Endodermal cell (in vitro differentiated cells): ENCODE results near the gene FRAT1. TPM values are rescaled to one million over a fixed set of nuclear protein-coding genes. Genes with fewer than 3 reads are reported as not detected.

Experiments
- DNase-seq: peaks from one replicate; pipeline ENCODE4 v3.0.0-alpha.2; 2017
- H3K27ac ChIP-seq: 2 replicates; pipeline ENCODE4 v1.5.1; 2013; ENCODE audit warnings: mild to moderate bottlenecking, low read depth, low read length, moderate library complexity
- H3K27me3 ChIP-seq: 2 replicates; pipeline ENCODE4 v1.6.1; 2013; ENCODE audit warnings: mild to moderate bottlenecking, low read length, moderate library complexity; ENCODE audit not compliant: insufficient read depth, control insufficient read depth, poor library complexity, severe bottlenecking
- H3K36me3 ChIP-seq: 2 replicates; pipeline ENCODE4 v1.7.0; 2013; ENCODE audit warnings: mild to moderate bottlenecking, low read length, moderate library complexity; ENCODE audit not compliant: control insufficient read depth, insufficient read depth
- H3K4me1 ChIP-seq: one replicate; pipeline ENCODE4 v1.7.0; 2013; ENCODE audit warnings: low read length; ENCODE audit not compliant: control insufficient read depth, insufficient read depth
- H3K4me3 ChIP-seq: 2 replicates; pipeline ENCODE4 v1.5.1; 2013; ENCODE audit warnings: mild to moderate bottlenecking, low read length, moderate library complexity
- H3K9ac ChIP-seq: 2 replicates; pipeline ENCODE4 v1.6.1; 2013; ENCODE audit warnings: mild to moderate bottlenecking, low read length, moderate library complexity; ENCODE audit not compliant: poor library complexity, severe bottlenecking; ENCODE audit errors: extremely low read depth
- H3K9me3 ChIP-seq: 2 replicates; pipeline ENCODE4 v1.6.1; 2013; ENCODE audit warnings: mild to moderate bottlenecking, low read length, moderate library complexity; ENCODE audit not compliant: control insufficient read depth
- H3K27ac Mint-ChIP-seq: 2 replicates; pipeline ENCODE4 v1.8.0; 2020; ENCODE audit warnings: mixed read lengths
- H3K27me3 Mint-ChIP-seq: 2 replicates; pipeline ENCODE4 v1.8.0; 2021; ENCODE audit warnings: mild to moderate bottlenecking, mixed read lengths; ENCODE audit not compliant: insufficient read depth
- H3K36me3 Mint-ChIP-seq: 2 replicates; pipeline ENCODE4 v1.8.0; 2020; ENCODE audit warnings: low read depth, mixed read lengths
- H3K4me1 Mint-ChIP-seq: 2 replicates; pipeline ENCODE4 v1.8.0; 2020; ENCODE audit warnings: mixed read lengths
- H3K4me3 Mint-ChIP-seq: 2 replicates; pipeline ENCODE4 v1.8.0; 2020; ENCODE audit warnings: mild to moderate bottlenecking, moderate library complexity, mixed read lengths
- H3K9me3 Mint-ChIP-seq: 2 replicates; pipeline ENCODE4 v1.8.0; 2020; ENCODE audit warnings: mild to moderate bottlenecking, mixed read lengths
- WGBS, 2 experiments: methylation state at CpG; one replicate each; pipeline versions ENCODE4 v1.1.5 to v1.1.7; 2013; ENCODE audit warnings: missing lambda C conversion rate in 2 of 2, mixed read lengths in 1 of 2; ENCODE audit not compliant: insufficient coverage in 1 of 2, insufficient read length in 1 of 2; 5-methylcytosine and 5-hydroxymethylcytosine counted together
- total RNA-seq, 2 donors: library from RNA; stranded (reverse); fragmentation: NEBNext Ultra II Directional in 1 of 2; extraction: Animal tissue kit (Norgen Biotek cat#: 25700) in 1 of 2; gene quantifications; 2 replicates in 1 of 2; 3 replicates in 1 of 2; pipeline ENCODE4 v1.2.1, GENCODE V29; 2021
- TF ChIP-seq, protein P1 (sequence below): fragments of 200-600 bp; sonication (generic); conservative IDR thresholded peaks from 2 replicates; pipeline ENCODE4 v1.5.0; 2021; ENCODE audit warnings: antibody characterized with exemption, mild to moderate bottlenecking

FRAT1 gene
- total RNA-seq, 2 donors from 2014 or later, result 6.5 to 7.3 TPM

DNA sequence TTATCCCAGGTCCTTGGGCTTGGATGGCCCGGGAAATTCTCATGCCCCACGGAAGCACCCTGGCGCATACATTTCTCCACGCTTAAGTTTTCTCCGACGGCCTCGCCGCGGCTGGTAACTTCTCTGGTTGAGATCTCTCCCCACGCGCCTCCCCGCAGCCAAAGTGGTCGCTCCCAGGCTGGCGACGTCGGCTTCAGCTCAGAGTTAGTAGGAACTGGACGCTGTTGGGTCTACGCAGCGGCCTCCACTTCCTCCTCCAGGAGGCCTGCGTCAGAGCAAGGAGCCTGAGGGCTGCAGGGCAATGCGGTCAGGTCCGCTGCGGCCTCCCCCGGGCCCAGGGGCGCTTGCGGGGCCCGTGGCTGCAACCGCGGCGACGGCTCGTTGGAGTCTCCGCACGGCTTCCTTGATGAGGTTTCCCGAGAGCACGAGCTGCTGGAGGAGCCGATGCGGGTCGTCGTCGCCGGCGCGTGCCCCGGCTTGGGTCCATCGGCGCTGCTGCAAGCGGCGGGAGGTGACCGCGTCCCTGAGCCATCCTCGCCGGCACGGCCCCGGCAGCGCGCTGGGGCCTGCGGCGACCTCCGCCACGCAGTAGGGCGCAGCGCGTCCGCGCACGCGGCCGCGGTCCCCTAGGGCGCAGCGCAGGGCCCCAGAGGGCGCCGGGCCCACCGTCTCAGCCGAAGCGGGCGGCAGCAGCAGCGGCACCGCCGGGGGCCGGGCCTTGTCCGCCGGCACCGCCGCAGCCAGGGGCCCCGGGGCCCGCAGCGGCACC, 14.7 kb downstream of the FRAT1 start:
- H3K4me1 ChIP-seq, result peaks cover 10% of the 10 kb centered on the region
- Mint-ChIP-seq H3K4me3 (peak overlapping the region; percentile 80), H3K4me1 (peaks cover 53% of the 10 kb centered on the region), H3K27ac (peak overlapping the region; percentile 97), H3K9me3 (no peaks in the 10 kb centered on the region), H3K36me3 (peaks cover 16% of the 10 kb centered on the region), H3K27me3 (peaks cover 20% of the 10 kb centered on the region)
- peak overlapping the region; percentile 87 for H3K4me3 ChIP-seq
- peak overlapping the region; percentile 91 for H3K9ac ChIP-seq
- TF ChIP-seq, protein P1, sequence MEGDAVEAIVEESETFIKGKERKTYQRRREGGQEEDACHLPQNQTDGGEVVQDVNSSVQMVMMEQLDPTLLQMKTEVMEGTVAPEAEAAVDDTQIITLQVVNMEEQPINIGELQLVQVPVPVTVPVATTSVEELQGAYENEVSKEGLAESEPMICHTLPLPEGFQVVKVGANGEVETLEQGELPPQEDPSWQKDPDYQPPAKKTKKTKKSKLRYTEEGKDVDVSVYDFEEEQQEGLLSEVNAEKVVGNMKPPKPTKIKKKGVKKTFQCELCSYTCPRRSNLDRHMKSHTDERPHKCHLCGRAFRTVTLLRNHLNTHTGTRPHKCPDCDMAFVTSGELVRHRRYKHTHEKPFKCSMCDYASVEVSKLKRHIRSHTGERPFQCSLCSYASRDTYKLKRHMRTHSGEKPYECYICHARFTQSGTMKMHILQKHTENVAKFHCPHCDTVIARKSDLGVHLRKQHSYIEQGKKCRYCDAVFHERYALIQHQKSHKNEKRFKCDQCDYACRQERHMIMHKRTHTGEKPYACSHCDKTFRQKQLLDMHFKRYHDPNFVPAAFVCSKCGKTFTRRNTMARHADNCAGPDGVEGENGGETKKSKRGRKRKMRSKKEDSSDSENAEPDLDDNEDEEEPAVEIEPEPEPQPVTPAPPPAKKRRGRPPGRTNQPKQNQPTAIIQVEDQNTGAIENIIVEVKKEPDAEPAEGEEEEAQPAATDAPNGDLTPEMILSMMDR, result no peak
- WGBS, 2 experiments, result 0% methylated on average over 20 to 89 of the region's 89 CpGs
- H3K27ac ChIP-seq, result no peak overlapping the region
- peaks cover 3% of the 10 kb centered on the region for H3K36me3 ChIP-seq
- peaks cover 11% of the 10 kb centered on the region for H3K27me3 ChIP-seq
- no peaks in the 10 kb centered on the region for H3K9me3 ChIP-seq
- peak; percentile 79 for DNase-seq

GRCh38 chr10:97334370-97335175, 15.5 kb downstream of the FRAT1 start, which contains the start of gene FRAT2:
TSS of gene FRAT2 (minus strand) at chr10:97334729. CDS start at chr10:97334572, 157 bp downstream.
- peak within 1 kb of the TSS; percentile 80 for H3K4me3 Mint-ChIP-seq
- peaks cover 28% of the 10 kb centered on the region for H3K27me3 Mint-ChIP-seq
- H3K9ac ChIP-seq, result peak within 1 kb of the TSS; percentile 91
- WGBS, 2 experiments, result 0% methylated on average over 9 to 101 of the region's 103 CpGs
- H3K36me3 Mint-ChIP-seq, result peaks cover 11% of the 10 kb centered on the region
- no peaks in the 10 kb centered on the region for H3K9me3 ChIP-seq
- H3K4me1 ChIP-seq, result peaks cover 6% of the 10 kb centered on the region
- TF ChIP-seq, protein P1, result no peak
- peaks cover 3% of the 10 kb centered on the region for H3K36me3 ChIP-seq
- H3K4me1 Mint-ChIP-seq, result peaks cover 45% of the 10 kb centered on the region
- H3K27ac ChIP-seq, result peak within 1 kb of the TSS; percentile 99
- H3K4me3 ChIP-seq, result peak within 1 kb of the TSS; percentile 87
- peak within 1 kb of the TSS; percentile 97 for H3K27ac Mint-ChIP-seq
- no peaks in the 10 kb centered on the region for H3K9me3 Mint-ChIP-seq
- DNase-seq, result peak; percentile 96
- peaks cover 11% of the 10 kb centered on the region for H3K27me3 ChIP-seq

DNA sequence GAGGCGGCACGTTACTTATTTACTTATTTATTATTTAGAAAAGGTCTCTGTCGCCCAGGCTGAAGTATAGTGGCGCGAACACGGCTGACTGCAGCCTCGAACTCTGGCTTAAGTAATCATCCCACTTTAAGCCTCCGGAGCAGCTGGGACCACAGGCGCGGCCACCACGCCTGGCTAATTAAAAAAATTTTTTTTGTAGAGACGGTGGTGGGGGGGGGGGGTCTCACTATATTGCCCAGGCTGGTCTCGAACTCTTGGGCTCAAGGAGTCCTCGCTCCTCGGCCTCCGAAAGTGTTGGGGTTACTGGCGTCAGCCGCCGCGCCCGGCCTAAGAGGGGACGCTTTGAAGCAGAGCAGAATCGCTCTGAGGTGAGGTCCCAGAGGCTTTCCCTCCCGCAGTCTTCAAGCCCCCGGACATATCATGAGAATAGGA, 16.1 kb downstream of the FRAT1 start:
- H3K27me3 ChIP-seq, result peaks cover 11% of the 10 kb centered on the region
- no peaks in the 10 kb centered on the region for H3K9me3 Mint-ChIP-seq
- H3K4me3 Mint-ChIP-seq, result peak overlapping the region; percentile 80
- peaks cover 41% of the 10 kb centered on the region for H3K4me1 Mint-ChIP-seq
- no peaks in the 10 kb centered on the region for H3K9me3 ChIP-seq
- H3K36me3 Mint-ChIP-seq, result peaks cover 7% of the 10 kb centered on the region
- peak; percentile 70 for DNase-seq
- TF ChIP-seq, protein P1, result no peak
- no peak overlapping the region for H3K27ac ChIP-seq
- peaks cover 28% of the 10 kb centered on the region for H3K27me3 Mint-ChIP-seq
- peak overlapping the region; percentile 91 for H3K9ac ChIP-seq
- H3K27ac Mint-ChIP-seq, result peak overlapping the region; percentile 39
- peaks cover 6% of the 10 kb centered on the region for H3K4me1 ChIP-seq
- H3K4me3 ChIP-seq, result peak overlapping the region; percentile 69
- WGBS, 2 experiments, result 34 to 70% methylated on average over 17 to 23 of the region's 25 CpGs
- peaks cover 3% of the 10 kb centered on the region for H3K36me3 ChIP-seq
